Gastroesophageal sphincter (tissue), 4 donors: ENCODE measurements around the gene AHRR. TPM values are rescaled to one million over a fixed set of nuclear protein-coding genes. Genes with fewer than 3 reads are reported as not detected.

Source experiments
- ATAC-seq: fragments of 150-250 bp; one replicate; pipeline ENCODE4 v1.9.1; 2016; ENCODE audit warnings: mild to moderate bottlenecking, moderate library complexity
- H3K27ac ChIP-seq, 4 donors: fragments of 200-600 bp; sonication (generic) in 3 of 4; 1 replicate in 3 of 4; 2 replicates in 1 of 4; pipeline ENCODE4 v1.5.1; 2016 to 2019
- H3K27me3 ChIP-seq: fragments of 200-600 bp; sonication (generic); one replicate; pipeline ENCODE4 v1.5.1; 2019
- H3K36me3 ChIP-seq, 2 donors: fragments of 200-600 bp; sonication (generic); one replicate each; pipeline ENCODE4 v1.5.1; 2019; ENCODE audit warnings: control low read depth in 1 of 2
- H3K4me1 ChIP-seq, 3 donors: fragments of 200-600 bp; sonication (generic); 1 replicate in 2 of 3; 2 replicates in 1 of 3; pipeline ENCODE4 v1.5.1; 2016 to 2019; ENCODE audit warnings: control low read depth in 2 of 3
- H3K4me3 ChIP-seq, 2 donors: fragments of 200-600 bp; sonication (generic); one replicate each; pipeline ENCODE4 v1.5.1; 2019; ENCODE audit warnings: mild to moderate bottlenecking in 1 of 2, moderate library complexity in 1 of 2
- H3K9me3 ChIP-seq, 3 donors: fragments of 200-600 bp; sonication (generic); one replicate each; pipeline ENCODE4 v1.5.1; 2017 to 2019; ENCODE audit warnings: control low read depth in 2 of 3
- CTCF ChIP-seq, 4 experiments: fragments of 200-600 bp in 2 of 4; fragments of 450-650 bp in 2 of 4; sonication (generic) in 1 of 4; IDR thresholded peaks; one replicate each; pipeline ENCODE4 v1.5.1; 2017 to 2019; ENCODE audit warnings: antibody characterized with exemption in 4 of 4, mild to moderate bottlenecking in 2 of 4, moderate library complexity in 2 of 4
- EP300 ChIP-seq: sonication (generic); formaldehyde crosslinking; IDR thresholded peaks from one replicate; pipeline ENCODE4 v1.6.1; 2017; ENCODE audit warnings: antibody characterized with exemption, mild to moderate bottlenecking
- POLR2A ChIP-seq, 2 donors: fragments of 450-650 bp; IDR thresholded peaks; one replicate each; pipeline ENCODE4 v1.6.1; 2017; ENCODE audit warnings: antibody characterized with exemption in 2 of 2, mild to moderate bottlenecking in 2 of 2, moderate library complexity in 1 of 2
- POLR2AphosphoS5 ChIP-seq: sonication (generic); formaldehyde crosslinking; IDR thresholded peaks from one replicate; pipeline ENCODE4 v1.6.1; 2017; ENCODE audit warnings: antibody characterized with exemption
- WGBS, 2 donors: methylation state at CpG; one replicate each; pipeline ENCODE4 v1.1.5; 2018; ENCODE audit warnings: low coverage in 1 of 2; 5-methylcytosine and 5-hydroxymethylcytosine counted together
- total RNA-seq, 4 donors: library from RNA; depleted of rRNA; stranded (reverse); fragments of >200 nt; gene quantifications; one replicate each; pipeline ENCODE4 v1.1.0, GENCODE V29; 2016

Gene AHRR
- total RNA-seq, 4 donors from 2014 or later, result 0.15 to 1.7 (median 0.45) TPM

DNA sequence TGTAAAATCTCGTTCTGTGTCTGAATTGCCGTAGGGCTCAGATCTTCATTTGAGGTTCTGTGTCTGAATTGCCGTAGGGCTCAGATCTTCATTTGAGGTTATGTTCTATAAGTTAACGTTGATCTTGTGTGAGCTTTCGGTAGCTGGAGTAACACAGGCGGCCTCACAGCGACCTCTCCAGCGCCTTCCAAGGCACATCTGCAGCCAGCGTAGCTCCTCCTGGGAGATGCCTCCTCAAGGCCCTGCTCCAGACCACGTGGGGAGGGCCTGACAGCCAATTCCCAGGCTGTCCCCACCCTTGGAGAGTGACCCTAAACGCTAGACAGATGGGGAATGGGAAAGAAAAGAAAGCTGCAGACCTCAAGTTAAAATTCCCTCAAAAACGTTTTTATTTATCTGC, 8.7 kb upstream of the AHRR start:
- TF ChIP-seq POLR2A (IDR thresholded peaks at IDR 0.05) (no peak), POLR2AphosphoS5 (no peak), CTCF (IDR thresholded peaks at IDR 0.05) (no peak), EP300 (no peak)
- Histone ChIP-seq H3K27me3 (no peaks in the 10 kb centered on the region), H3K27ac (no peak overlapping the region), H3K36me3 (peaks cover 0 to 96% of the 10 kb centered on the region in 2 donors), H3K4me3 (no peak overlapping the region), H3K4me1 (peaks cover 0 to 5% (median 0%) of the 10 kb centered on the region in 3 donors), H3K9me3 (no peaks in the 10 kb centered on the region)
- WGBS, 2 donors, result 58 to 72% methylated on average over 10 to 11 of the region's 12 CpGs
- ATAC-seq, result peak; percentile 48

- Histone ChIP-seq H3K36me3 (peaks cover 0 to 92% of the 10 kb centered on the region in 2 donors), H3K4me3 (no peak overlapping the region), H3K9me3 (no peaks in the 10 kb centered on the region), H3K4me1 (peaks cover 0 to 5% (median 0%) of the 10 kb centered on the region in 3 donors), H3K27ac (no peak overlapping the region), H3K27me3 (peaks cover 1% of the 10 kb centered on the region)
- WGBS, 2 donors, result 71 to 83% methylated on average over 4 to 6 of the region's 7 CpGs
- no peak for ATAC-seq
- TF ChIP-seq POLR2AphosphoS5, result no peak
- no peak for TF ChIP-seq POLR2A (IDR thresholded peaks at IDR 0.05)
These were observed 8.2 kb upstream of the AHRR start for GRCh38 chr5:313265-313664.

DNA sequence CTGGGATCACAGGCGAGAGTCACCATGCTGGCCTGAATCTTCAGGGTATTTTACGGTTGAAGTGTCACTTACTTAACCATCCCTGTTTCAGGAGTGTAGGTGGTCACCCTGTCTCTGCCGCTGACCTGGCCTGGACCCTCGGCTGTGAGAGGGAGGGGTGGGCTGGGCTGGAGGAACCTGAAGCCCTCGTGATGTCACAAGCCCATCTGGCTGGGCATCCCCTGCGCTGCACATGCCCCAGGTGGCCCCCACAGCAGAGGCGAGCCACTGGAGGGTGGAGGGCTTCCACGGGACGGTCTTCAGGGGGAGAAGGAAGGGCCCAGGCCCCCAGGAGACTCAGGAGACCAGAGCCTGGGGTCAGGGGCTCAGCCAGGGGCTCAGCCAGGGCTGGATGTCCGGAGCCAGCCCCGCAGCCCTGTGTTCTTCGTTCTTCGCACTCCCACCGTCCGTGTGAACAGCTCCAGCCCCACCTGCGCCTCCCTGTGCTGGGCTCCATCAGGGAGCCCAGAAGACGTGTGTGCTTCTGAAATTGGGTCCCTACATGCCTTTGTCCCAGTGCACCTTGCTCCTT, 7.6 kb upstream of the AHRR start:
- Histone ChIP-seq H3K27me3 (peaks cover 7% of the 10 kb centered on the region), H3K27ac (no peak overlapping the region), H3K4me1 (peaks cover 0 to 3% (median 0%) of the 10 kb centered on the region in 3 donors), H3K4me3 (no peak overlapping the region), H3K36me3 (peaks cover 0 to 85% of the 10 kb centered on the region in 2 donors), H3K9me3 (no peaks in the 10 kb centered on the region)
- no peak for TF ChIP-seq EP300
- no peak for TF ChIP-seq CTCF (IDR thresholded peaks at IDR 0.05)
- no peak for ATAC-seq
- WGBS, 2 donors, result 88% methylated on average over 8 of the region's 17 CpGs; no CpG with 5 or more reads in 1 of the 2 donors

DNA sequence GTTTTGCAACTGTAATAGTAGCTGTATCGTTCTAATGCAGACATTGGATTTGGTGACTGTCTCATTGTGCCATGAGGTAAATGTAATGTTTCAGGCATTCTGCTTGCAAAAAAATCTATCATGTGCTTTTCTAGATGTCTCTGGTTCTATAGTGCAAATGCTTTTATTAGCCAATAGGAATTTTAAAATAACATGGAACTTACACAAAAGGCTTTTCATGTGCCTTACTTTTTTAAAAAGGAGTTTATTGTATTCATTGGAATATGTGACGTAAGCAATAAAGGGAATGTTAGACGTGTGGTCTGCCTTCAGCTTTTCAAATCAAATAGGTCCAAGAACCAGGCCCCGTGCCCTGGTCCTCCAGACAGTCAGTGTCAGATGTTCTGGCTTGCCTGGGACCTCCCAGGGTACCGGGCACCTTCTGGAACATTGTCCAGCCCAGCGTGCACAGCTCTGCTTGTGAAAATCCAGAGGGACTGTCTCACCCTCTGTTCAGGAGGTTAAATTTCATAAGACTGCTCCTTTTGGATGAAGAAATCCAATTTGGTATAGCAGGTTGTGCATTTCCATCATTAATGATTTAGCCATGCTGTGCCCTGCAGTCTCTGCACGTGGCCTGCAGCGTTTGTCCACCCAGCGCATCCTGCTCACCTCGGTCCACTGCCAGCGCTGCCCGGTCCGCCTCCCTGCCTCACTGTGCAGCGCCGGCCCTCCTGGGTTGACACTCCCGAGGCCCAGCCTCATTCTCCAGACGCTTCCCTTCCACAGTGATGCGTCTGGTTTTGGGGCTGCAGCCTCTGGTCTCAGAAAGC, 6.6 kb upstream of the AHRR start:
- no peaks in the 10 kb centered on the region for H3K4me1 ChIP-seq
- H3K4me3 ChIP-seq, result no peak overlapping the region
- peaks cover 17% of the 10 kb centered on the region for H3K27me3 ChIP-seq
- peaks cover 0 to 77% of the 10 kb centered on the region in 2 donors for H3K36me3 ChIP-seq
- H3K27ac ChIP-seq, result no peak overlapping the region
- no peak for ATAC-seq
- WGBS, 2 donors, result 77 to 89% methylated on average over 6 to 15 of the region's 18 CpGs
- TF ChIP-seq POLR2AphosphoS5 (no peak), CTCF (IDR thresholded peaks at IDR 0.05) (no peak), POLR2A (IDR thresholded peaks at IDR 0.05) (no peak), EP300 (no peak)
- H3K9me3 ChIP-seq, result no peaks in the 10 kb centered on the region

- no peaks in the 10 kb centered on the region for H3K9me3 ChIP-seq
- no peak overlapping the region for H3K27ac ChIP-seq
- TF ChIP-seq CTCF (IDR thresholded peaks at IDR 0.05) (no peak), POLR2AphosphoS5 (no peak)
- peaks cover 0 to 5% (median 2%) of the 10 kb centered on the region in 3 donors for H3K4me1 ChIP-seq
- peaks cover 25% of the 10 kb centered on the region for H3K27me3 ChIP-seq
- WGBS, 2 donors, result 75 to 100% methylated on average over 1 to 4 of the region's 14 CpGs
- H3K36me3 ChIP-seq, result peaks cover 0 to 70% of the 10 kb centered on the region in 2 donors
- no peak overlapping the region for H3K4me3 ChIP-seq
- no peak for ATAC-seq
These were observed 5.9 kb upstream of the AHRR start for GRCh38 chr5:315488-316209.
